WERI-Rb-1 (cell line): ENCODE measurements around the gene AGR2.
A peak's percentile ranks its signal among the peaks of the same experiment; 100 is the strongest.

Source experiments
- DNase-seq: peaks from one replicate; pipeline ENCODE4 v3.0.0-alpha.2; 2020
- H3K27ac ChIP-seq: fragments of 250-450 bp; sonication (Bioruptor Pico); 2 replicates; pipeline ENCODE4 v1.5.1; 2020; ENCODE audit warnings: mild to moderate bottlenecking, moderate library complexity
- H3K27me3 ChIP-seq: fragments of 250-450 bp; sonication (Bioruptor Pico); 2 replicates; pipeline ENCODE4 v1.5.1; 2021; ENCODE audit warnings: mild to moderate bottlenecking, low read depth, moderate library complexity; ENCODE audit not compliant: insufficient read depth, severe bottlenecking
- H3K36me3 ChIP-seq: fragments of 250-450 bp; sonication (Bioruptor Pico); 2 replicates; pipeline ENCODE4 v1.5.1; 2020; ENCODE audit warnings: mild to moderate bottlenecking, moderate library complexity
- H3K4me3 ChIP-seq: 2 replicates; pipeline ENCODE4 v1.5.1; 2011; ENCODE audit warnings: low read depth, mild to moderate bottlenecking, control low read depth, low read length
- H3K9me3 ChIP-seq: fragments of 250-450 bp; sonication (Bioruptor Pico); 2 replicates; pipeline ENCODE4 v1.5.1; 2021; ENCODE audit warnings: mild to moderate bottlenecking, moderate library complexity; ENCODE audit not compliant: severe bottlenecking
- CTCF ChIP-seq: IDR thresholded peaks from 2 replicates; pipeline ENCODE4 v1.5.1; 2011; ENCODE audit warnings: low read depth, mild to moderate bottlenecking, control low read depth, inconsistent platforms, low read length

AGR2 gene

GRCh38 chr7:16791071-16791470 lies 13.7 kb downstream of the AGR2 start:
- Histone ChIP-seq H3K36me3 (no peaks in the 10 kb centered on the region), H3K9me3 (no peaks in the 10 kb centered on the region), H3K27ac (no peak overlapping the region), H3K4me3 (no peak overlapping the region), H3K27me3 (no peaks in the 10 kb centered on the region)
- no peak for TF ChIP-seq CTCF
- no peak for DNase-seq

- no peak overlapping the region for H3K4me3 ChIP-seq
- no peaks in the 10 kb centered on the region for H3K27me3 ChIP-seq
- H3K9me3 ChIP-seq, result no peaks in the 10 kb centered on the region
- DNase-seq, result no peak
- no peak overlapping the region for H3K27ac ChIP-seq
- TF ChIP-seq CTCF, result no peak
- H3K36me3 ChIP-seq, result peaks cover 2% of the 10 kb centered on the region
Measured at GRCh38 chr7:16787127-16787526, 17.7 kb downstream of the AGR2 start.

- TF ChIP-seq CTCF, result no peak
Measured at GRCh38 chr7:16786257-16786656, 18.5 kb downstream of the AGR2 start.

GRCh38 chr7:16785846-16786245 lies 19.0 kb downstream of the AGR2 start:
- Histone ChIP-seq H3K9me3 (no peaks in the 10 kb centered on the region), H3K27ac (no peak overlapping the region), H3K36me3 (peaks cover 2% of the 10 kb centered on the region), H3K27me3 (no peaks in the 10 kb centered on the region), H3K4me3 (no peak overlapping the region)
- TF ChIP-seq CTCF, result no peak
- peak; percentile 31 for DNase-seq

More at GRCh38 chr7:16786257-16786656, 18.5 kb downstream of the AGR2 start:
- DNase-seq, result no peak
- Histone ChIP-seq H3K4me3 (no peak overlapping the region), H3K27me3 (no peaks in the 10 kb centered on the region), H3K36me3 (peaks cover 2% of the 10 kb centered on the region), H3K9me3 (no peaks in the 10 kb centered on the region), H3K27ac (no peak overlapping the region)

GRCh38 chr7:16785321-16785720 lies 19.5 kb downstream of the AGR2 start:
- Histone ChIP-seq H3K36me3 (peaks cover 2% of the 10 kb centered on the region), H3K27ac (no peak overlapping the region), H3K27me3 (no peaks in the 10 kb centered on the region), H3K9me3 (no peaks in the 10 kb centered on the region), H3K4me3 (no peak overlapping the region)
- no peak for TF ChIP-seq CTCF
- no peak for DNase-seq

- H3K9me3 ChIP-seq, result no peaks in the 10 kb centered on the region
- H3K36me3 ChIP-seq, result peaks cover 2% of the 10 kb centered on the region
- DNase-seq, result no peak
- H3K27ac ChIP-seq, result no peak overlapping the region
- no peak overlapping the region for H3K4me3 ChIP-seq
- H3K27me3 ChIP-seq, result no peaks in the 10 kb centered on the region
- no peak for TF ChIP-seq CTCF
Measured at GRCh38 chr7:16780596-16780995, 24.2 kb downstream of the AGR2 start.
